ENCODE results near the gene PXT1. TPM values are rescaled to one million over a fixed set of nuclear protein-coding genes. Genes with fewer than 3 reads are reported as not detected.

PXT1 gene
- total RNA-seq, 3 donors from 2014 or later (not counting 1 experiment from before 2014, with no cell fraction given): 0.27 to 1.0 (median 0.28) TPM

DNA sequence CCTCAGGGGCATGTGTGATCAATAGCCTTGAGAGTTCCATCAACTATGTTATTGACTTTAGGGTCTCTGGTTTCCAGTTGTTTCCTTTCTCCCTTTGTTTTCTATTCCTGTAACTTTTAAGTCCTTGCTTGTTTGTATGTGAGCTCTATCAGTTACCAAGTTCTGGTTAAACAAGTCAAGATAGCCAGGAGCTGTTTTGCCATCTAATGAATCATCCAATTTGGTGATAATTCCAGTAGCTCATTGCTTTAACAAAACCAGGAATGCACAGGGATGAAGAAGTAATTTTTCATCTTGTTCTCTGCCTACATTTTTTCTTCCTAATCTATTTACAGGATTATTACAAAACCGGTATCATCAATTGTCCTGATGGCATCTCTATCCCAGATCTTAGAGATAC is 36.6 kb upstream of the PXT1 start:
- DNase-seq: no peak
- WGBS (ENCODE audit: insufficient coverage): 100% methylated on average over 1 of the region's 1 CpG
- H3K27me3 ChIP-seq (ENCODE audit: control insufficient read depth, insufficient read depth, low read length): no peaks in the 10 kb centered on the region
- H3K4me3 ChIP-seq (ENCODE audit: low read length): no peak overlapping the region
- H3K36me3 ChIP-seq (ENCODE audit: control insufficient read depth, insufficient read depth, low read length): peaks cover 38% of the 10 kb centered on the region
- H3K27ac ChIP-seq (ENCODE audit: low read length): no peak overlapping the region
- H3K9me3 ChIP-seq (ENCODE audit: control insufficient read depth, insufficient read depth, low read length): no peaks in the 10 kb centered on the region
- TF ChIP-seq, protein P1, sequence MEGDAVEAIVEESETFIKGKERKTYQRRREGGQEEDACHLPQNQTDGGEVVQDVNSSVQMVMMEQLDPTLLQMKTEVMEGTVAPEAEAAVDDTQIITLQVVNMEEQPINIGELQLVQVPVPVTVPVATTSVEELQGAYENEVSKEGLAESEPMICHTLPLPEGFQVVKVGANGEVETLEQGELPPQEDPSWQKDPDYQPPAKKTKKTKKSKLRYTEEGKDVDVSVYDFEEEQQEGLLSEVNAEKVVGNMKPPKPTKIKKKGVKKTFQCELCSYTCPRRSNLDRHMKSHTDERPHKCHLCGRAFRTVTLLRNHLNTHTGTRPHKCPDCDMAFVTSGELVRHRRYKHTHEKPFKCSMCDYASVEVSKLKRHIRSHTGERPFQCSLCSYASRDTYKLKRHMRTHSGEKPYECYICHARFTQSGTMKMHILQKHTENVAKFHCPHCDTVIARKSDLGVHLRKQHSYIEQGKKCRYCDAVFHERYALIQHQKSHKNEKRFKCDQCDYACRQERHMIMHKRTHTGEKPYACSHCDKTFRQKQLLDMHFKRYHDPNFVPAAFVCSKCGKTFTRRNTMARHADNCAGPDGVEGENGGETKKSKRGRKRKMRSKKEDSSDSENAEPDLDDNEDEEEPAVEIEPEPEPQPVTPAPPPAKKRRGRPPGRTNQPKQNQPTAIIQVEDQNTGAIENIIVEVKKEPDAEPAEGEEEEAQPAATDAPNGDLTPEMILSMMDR (IDR thresholded peaks at IDR 0.05): no peak
- no peaks in the 10 kb centered on the region for H3K27me3 Mint-ChIP-seq (ENCODE audit: low read depth in 2 of 2)
- intact Hi-C loops (cut with micrococcal nuclease): no loop called here
- H3K27ac Mint-ChIP-seq: peak overlapping the region in 1 of 2 donors; percentile 19
- no peaks in the 10 kb centered on the region for H3K4me1 ChIP-seq (ENCODE audit: control insufficient read depth, insufficient read depth, low read length)
- no peaks in the 10 kb centered on the region for H3K9me3 Mint-ChIP-seq
- ATAC-seq: no peak
- peaks cover 14% of the 10 kb centered on the region for H3K36me3 Mint-ChIP-seq
- peaks cover 4 to 15% of the 10 kb centered on the region in 2 donors for H3K4me1 Mint-ChIP-seq
- H3K4me3 Mint-ChIP-seq: no peak overlapping the region

- Histone ChIP-seq H3K4me1 (ENCODE audit: control insufficient read depth, insufficient read depth, low read length) (no peaks in the 10 kb centered on the region), H3K36me3 (ENCODE audit: control insufficient read depth, insufficient read depth, low read length) (peaks cover 36% of the 10 kb centered on the region), H3K27me3 (ENCODE audit: control insufficient read depth, insufficient read depth, low read length) (no peaks in the 10 kb centered on the region), H3K9me3 (ENCODE audit: control insufficient read depth, insufficient read depth, low read length) (no peaks in the 10 kb centered on the region), H3K4me3 (ENCODE audit: low read length) (no peak overlapping the region), H3K27ac (ENCODE audit: low read length) (no peak overlapping the region)
- H3K9me3 Mint-ChIP-seq: no peaks in the 10 kb centered on the region
- no peaks in the 10 kb centered on the region for H3K27me3 Mint-ChIP-seq (ENCODE audit: low read depth in 2 of 2)
- ATAC-seq: no peak
- 91% methylated on average over 2 of the region's 2 CpGs for WGBS (ENCODE audit: insufficient coverage)
- H3K4me1 Mint-ChIP-seq: peaks cover 0 to 15% of the 10 kb centered on the region in 2 donors
- no peak for DNase-seq
- TF ChIP-seq, protein P1 (IDR thresholded peaks at IDR 0.05): no peak
- no peak overlapping the region for H3K4me3 Mint-ChIP-seq
- H3K36me3 Mint-ChIP-seq: peaks cover 13% of the 10 kb centered on the region
- H3K27ac Mint-ChIP-seq: peak overlapping the region in 1 of 2 donors; percentile 44
- intact Hi-C loops (cut with micrococcal nuclease): no loop called here
Measured at GRCh38 chr6:36478051-36478526, 35.4 kb upstream of the PXT1 start.

GRCh38 chr6:36469946-36470345 is 27.3 kb upstream of the PXT1 start:
- 93% methylated on average over 3 of the region's 3 CpGs for WGBS (ENCODE audit: insufficient coverage)
- TF ChIP-seq, protein P1 (IDR thresholded peaks at IDR 0.05): no peak
- H3K36me3 ChIP-seq (ENCODE audit: control insufficient read depth, insufficient read depth, low read length): peaks cover 23% of the 10 kb centered on the region
- DNase-seq: no peak
- H3K27me3 ChIP-seq (ENCODE audit: control insufficient read depth, insufficient read depth, low read length): no peaks in the 10 kb centered on the region
- H3K9me3 Mint-ChIP-seq: no peaks in the 10 kb centered on the region
- intact Hi-C loops (cut with micrococcal nuclease): no loop called here
- H3K4me1 ChIP-seq (ENCODE audit: control insufficient read depth, insufficient read depth, low read length): no peaks in the 10 kb centered on the region
- no peak for ATAC-seq
- no peaks in the 10 kb centered on the region for H3K27me3 Mint-ChIP-seq (ENCODE audit: low read depth in 2 of 2)
- no peak overlapping the region for H3K27ac ChIP-seq (ENCODE audit: low read length)
- no peak overlapping the region for H3K4me3 Mint-ChIP-seq
- H3K9me3 ChIP-seq (ENCODE audit: control insufficient read depth, insufficient read depth, low read length): no peaks in the 10 kb centered on the region
- no peaks in the 10 kb centered on the region for H3K36me3 Mint-ChIP-seq
- peaks cover 6 to 15% of the 10 kb centered on the region in 2 donors for H3K4me1 Mint-ChIP-seq
- peak overlapping the region in 1 of 2 donors; percentile 46 for H3K27ac Mint-ChIP-seq
- H3K4me3 ChIP-seq (ENCODE audit: low read length): no peak overlapping the region

DNA sequence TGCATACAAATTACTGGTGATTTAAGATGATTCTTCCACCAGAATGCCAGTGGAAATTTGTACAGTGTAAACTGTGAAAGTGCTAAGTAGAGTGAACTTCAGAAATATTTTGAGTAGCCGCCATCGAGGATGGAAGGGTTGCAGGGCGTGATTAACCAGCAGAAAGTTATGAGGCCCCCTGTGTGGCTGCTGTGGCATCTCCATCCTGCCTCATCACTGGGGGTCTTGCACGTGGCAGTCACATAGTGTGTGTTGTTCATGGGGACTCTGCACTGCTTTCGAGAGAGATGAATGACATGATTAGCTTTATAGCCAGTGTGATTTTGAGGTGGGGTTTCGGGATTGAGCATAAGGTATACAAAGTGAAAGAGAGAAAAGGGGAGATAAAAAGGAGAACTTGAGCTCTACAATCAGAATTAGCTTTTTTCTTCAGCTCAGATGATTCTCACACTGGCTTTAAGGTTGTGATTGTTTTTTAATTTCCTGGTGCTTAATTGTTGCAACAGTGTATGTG is 26.6 kb upstream of the PXT1 start:
- Histone ChIP-seq H3K36me3 (ENCODE audit: control insufficient read depth, insufficient read depth, low read length) (peaks cover 16% of the 10 kb centered on the region), H3K4me3 (ENCODE audit: low read length) (no peak overlapping the region), H3K4me1 (ENCODE audit: control insufficient read depth, insufficient read depth, low read length) (no peaks in the 10 kb centered on the region), H3K27ac (ENCODE audit: low read length) (no peak overlapping the region), H3K27me3 (ENCODE audit: control insufficient read depth, insufficient read depth, low read length) (no peaks in the 10 kb centered on the region), H3K9me3 (ENCODE audit: control insufficient read depth, insufficient read depth, low read length) (no peaks in the 10 kb centered on the region)
- H3K4me1 Mint-ChIP-seq: peaks cover 6 to 21% of the 10 kb centered on the region in 2 donors
- H3K27me3 Mint-ChIP-seq (ENCODE audit: low read depth in 2 of 2): no peaks in the 10 kb centered on the region
- H3K9me3 Mint-ChIP-seq: no peaks in the 10 kb centered on the region
- peak overlapping the region in 1 of 2 donors; percentile 3 for H3K27ac Mint-ChIP-seq
- WGBS (ENCODE audit: insufficient coverage): 87% methylated on average over 6 of the region's 6 CpGs
- DNase-seq (no peak), ATAC-seq (no peak)
- no peaks in the 10 kb centered on the region for H3K36me3 Mint-ChIP-seq
- no peak overlapping the region for H3K4me3 Mint-ChIP-seq
- intact Hi-C loops (cut with micrococcal nuclease): no loop called here
- TF ChIP-seq, protein P1 (IDR thresholded peaks at IDR 0.05): no peak
